Activated CD8-positive, alpha-beta memory T cell treated with anti-CD3 and anti-CD28 coated beads for 36 hours (primary cell): ENCODE results near the gene GMPR2. TPM values are rescaled to one million over a fixed set of nuclear protein-coding genes. Genes with fewer than 3 reads are reported as not detected.

ENCODE experiments used
- CTCF ChIA-PET: fragments of 350-600 bp; sonication (Branson Sonifier 250); formaldehyde crosslinking; loops from one replicate; lab custom pipeline; 2021; ENCODE audit warnings: antibody characterized with exemption; lab: Charles Lee
- POLR2A ChIA-PET: fragments of 350-600 bp; sonication (Branson Sonifier 250); formaldehyde crosslinking; loops from one replicate; lab custom pipeline; 2021; ENCODE audit warnings: antibody characterized with exemption; lab: Charles Lee
- total RNA-seq, 2 experiments: library from RNA; stranded (reverse); gene quantifications; one replicate each; pipeline ENCODE4 v1.2.3, GENCODE V29; 2021

The GMPR2 gene
- total RNA-seq, 2 experiments from 2014 or later = 39.9 to 45.7 TPM

DNA sequence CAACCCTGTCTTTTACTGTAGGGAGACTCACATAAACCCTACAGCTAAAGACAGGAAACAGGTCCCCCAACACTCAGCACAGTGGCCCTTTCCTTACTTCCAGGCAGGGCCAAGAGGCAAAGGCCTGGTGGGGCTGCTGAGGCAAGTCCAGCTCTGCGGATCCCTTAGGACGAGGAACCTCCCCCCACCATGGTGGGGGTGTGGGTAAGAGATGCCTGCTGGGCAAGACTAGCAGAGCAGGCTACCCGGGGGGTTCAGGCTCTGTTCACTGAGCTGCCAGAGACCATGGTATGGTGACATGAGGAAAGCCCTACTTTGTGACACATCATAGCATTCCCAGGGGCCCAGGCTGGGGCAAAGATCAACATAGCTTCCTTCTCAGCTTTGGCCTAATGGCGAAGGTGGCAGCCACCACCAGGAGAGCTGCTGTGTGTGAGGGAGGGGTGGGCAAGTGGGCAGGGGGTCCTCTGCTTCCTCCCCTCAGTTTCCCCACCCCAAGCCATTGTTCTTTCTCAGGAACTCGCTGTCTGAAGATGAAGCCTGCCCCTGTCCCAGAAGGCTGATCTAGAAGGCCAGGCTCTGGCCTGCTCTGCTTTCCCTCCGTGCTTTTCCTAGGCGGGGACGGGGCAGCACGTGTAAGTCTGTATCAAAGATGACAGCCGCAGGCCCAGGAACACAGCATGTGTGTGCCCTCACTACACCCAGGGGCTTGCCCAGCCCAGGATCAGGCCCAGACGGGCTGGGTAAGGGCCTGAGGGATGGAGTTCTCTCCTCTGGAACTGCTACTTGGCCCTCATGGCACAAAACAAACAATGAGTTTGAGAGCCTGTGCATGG lies 19.8 kb downstream of the GMPR2 start:
- ChIA-PET POLR2A (interaction anchor here (1.0 kb wide), 1 partner anchor 13 kb away, joined by 5 read pairs; no protein-coding TSS in a partner anchor), CTCF (interaction anchor here (1.4 to 11.9 kb wide), 3 partner anchors 10 to 55 kb away, joined by 5 to 156 read pairs (median 11); partner anchors contain the start of genes CIDEB, DHRS1, NOP9 and TINF2)

GRCh38 chr14:24253936-24254335 lies 21.2 kb downstream of the GMPR2 start:
- ChIA-PET POLR2A (no interaction called here), CTCF (no interaction called here)

- ChIA-PET CTCF (no interaction called here), POLR2A (no interaction called here)
Observed at GRCh38 chr14:24254630-24255392, 22.1 kb downstream of the GMPR2 start.

- CTCF ChIA-PET = no interaction called here
- POLR2A ChIA-PET = no interaction called here
Observed at GRCh38 chr14:24255438-24255837, 22.7 kb downstream of the GMPR2 start.

DNA sequence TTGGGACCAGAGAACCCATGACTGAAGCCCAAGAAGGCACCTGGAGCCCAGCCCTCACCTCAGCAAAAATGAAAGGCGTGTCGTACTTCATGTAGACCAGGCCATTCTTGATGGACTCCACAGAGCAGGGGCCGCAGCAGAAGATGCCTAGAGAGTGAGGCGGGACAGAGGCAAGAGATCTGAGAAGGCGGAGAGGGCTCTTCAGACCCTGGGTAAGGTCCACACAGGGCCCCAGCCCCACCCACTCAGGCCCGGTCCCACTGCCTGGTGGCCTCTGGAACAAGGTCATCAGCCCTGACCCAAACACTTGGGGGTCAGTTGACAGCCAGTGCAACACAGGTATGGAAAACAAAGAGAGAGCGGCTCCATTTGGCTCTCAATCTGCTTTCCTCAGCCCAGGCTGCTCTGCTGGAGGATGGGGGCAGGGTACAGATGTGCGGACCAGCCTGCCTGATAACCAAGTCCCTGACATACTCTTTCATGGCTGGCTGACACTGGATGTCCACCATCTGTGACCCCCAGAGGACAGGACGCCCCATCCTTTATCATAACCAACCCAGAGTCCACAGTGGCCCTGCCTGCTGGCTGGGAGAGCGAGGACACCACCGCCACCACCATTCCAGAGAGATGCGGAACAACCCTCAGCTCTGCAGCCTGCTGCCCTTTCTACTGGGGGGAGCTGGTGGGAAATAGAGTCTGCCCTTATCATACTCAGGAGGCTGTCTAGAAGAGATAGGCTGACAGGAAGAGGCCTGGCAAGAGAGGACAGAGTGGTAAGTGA lies 23.4 kb downstream of the GMPR2 start:
- POLR2A ChIA-PET = no interaction called here

GRCh38 chr14:24256960-24257359 lies 24.2 kb downstream of the GMPR2 start:
- ChIA-PET POLR2A (no interaction called here), CTCF (interaction anchor here (0.9 to 1.2 kb wide), 2 partner anchors 10 to 14 kb away, joined by 3 read pairs; partner anchors contain the start of gene TINF2)

More for the DNA sequence above, 23.4 kb downstream of the GMPR2 start:
- CTCF ChIA-PET = interaction anchor here (0.9 to 1.2 kb wide), 2 partner anchors 9 to 14 kb away, joined by 3 read pairs; partner anchors contain the start of gene TINF2

DNA sequence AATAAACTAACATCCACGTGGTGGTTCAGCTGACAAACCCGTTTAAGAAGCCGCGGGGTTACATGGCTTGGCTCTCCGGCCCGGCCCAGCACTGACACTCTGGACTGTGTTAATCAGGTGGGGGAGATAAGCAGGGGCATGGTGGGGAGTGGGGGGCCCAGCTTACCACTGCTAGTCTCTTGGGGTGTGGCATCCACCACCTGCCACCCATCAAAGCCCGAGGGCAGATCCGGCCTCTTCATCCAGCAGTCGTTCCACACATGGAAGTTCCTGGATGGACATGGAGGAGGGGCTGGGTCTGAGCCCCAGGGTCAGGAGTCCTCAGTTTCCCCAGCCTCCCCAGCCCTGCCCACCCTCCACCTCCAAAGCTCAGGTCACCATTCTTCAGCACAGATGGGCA lies 25.4 kb downstream of the GMPR2 start:
- ChIA-PET CTCF (interaction anchor here (1.3 kb wide), 1 partner anchor 15 kb away, joined by 8 read pairs; the partner anchor contains the start of gene TINF2), POLR2A (no interaction called here)

- CTCF ChIA-PET = interaction anchor here (0.8 to 1.3 kb wide), 2 partner anchors 16 to 41 kb away, joined by 3 to 8 read pairs; partner anchors contain the start of genes DHRS1, NOP9 and TINF2
- POLR2A ChIA-PET = no interaction called here
Observed at GRCh38 chr14:24258548-24259265, 26.0 kb downstream of the GMPR2 start.

- POLR2A ChIA-PET = interaction anchor here (0.5 kb wide), 1 partner anchor 12 kb away, joined by 4 read pairs; no protein-coding TSS in a partner anchor
- CTCF ChIA-PET = interaction anchor here (0.8 kb wide), 1 partner anchor 40 kb away, joined by 3 read pairs; the partner anchor contains the start of genes DHRS1 and NOP9
Observed at GRCh38 chr14:24259282-24260025, 26.7 kb downstream of the GMPR2 start.

GRCh38 chr14:24260026-24260779 lies 27.5 kb downstream of the GMPR2 start:
- CTCF ChIA-PET = no interaction called here

DNA sequence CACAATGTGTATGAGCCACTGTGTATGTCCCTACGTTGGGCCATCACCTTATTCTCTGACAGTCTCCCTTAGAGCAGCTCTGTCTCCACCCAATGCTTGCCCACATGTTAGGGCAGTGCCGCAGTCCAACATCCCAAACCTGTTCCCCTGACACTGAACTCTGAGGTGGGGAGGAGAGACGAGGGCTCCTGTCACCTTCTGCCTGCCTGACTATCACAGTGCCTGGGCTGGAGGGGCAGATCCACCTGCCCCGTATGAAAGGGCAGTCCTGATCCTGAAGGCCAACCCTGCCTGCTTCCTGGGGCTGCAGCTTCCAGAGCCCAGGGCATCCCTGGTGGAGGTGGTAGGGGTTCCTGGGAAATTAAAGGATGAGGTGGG lies 28.0 kb downstream of the GMPR2 start:
- CTCF ChIA-PET = interaction anchor here (0.6 kb wide), 1 partner anchor 709 kb away, joined by 4 read pairs; no protein-coding TSS in a partner anchor
- POLR2A ChIA-PET = no interaction called here

More at GRCh38 chr14:24260026-24260779, 27.5 kb downstream of the GMPR2 start:
- POLR2A ChIA-PET = no interaction called here

DNA sequence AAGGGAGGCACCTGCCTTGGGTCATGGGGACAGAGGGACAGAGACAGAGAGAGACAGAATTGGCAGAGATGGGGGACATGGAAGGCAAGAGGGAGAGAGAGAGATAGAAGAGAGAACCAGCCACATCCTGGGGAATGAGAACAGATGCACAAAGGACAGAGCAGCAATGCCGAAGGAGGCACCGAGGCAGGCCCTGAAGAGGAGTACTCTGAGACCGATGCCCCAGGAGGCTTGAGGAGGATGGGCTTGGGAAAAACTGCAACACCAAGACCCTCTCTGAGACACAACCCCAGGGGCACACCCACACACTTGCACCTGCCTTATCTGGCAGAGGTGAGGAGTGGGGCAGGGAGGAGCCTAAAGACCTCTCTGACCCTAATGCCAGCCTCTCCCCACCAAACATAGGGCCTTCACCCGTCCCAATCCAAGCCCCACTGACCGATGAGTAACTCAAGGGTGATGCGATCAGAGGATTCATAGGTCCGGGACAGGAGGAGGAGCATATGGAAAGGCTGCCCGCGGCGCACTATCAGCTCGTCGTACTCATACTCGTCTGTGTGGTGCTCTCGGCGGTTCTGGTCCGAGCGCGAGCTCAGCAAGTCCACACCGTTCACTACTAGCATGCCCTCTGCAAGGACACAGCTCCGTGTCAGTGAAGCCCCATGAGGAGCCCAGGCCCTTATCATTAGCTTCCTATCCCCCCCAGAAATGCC lies 28.7 kb downstream of the GMPR2 start:
- ChIA-PET CTCF (interaction anchor here (0.6 kb wide), 1 partner anchor 709 kb away, joined by 4 read pairs; no protein-coding TSS in a partner anchor), POLR2A (no interaction called here)

GRCh38 chr14:24261969-24262327 lies 29.2 kb downstream of the GMPR2 start:
- ChIA-PET CTCF (no interaction called here), POLR2A (no interaction called here)

DNA sequence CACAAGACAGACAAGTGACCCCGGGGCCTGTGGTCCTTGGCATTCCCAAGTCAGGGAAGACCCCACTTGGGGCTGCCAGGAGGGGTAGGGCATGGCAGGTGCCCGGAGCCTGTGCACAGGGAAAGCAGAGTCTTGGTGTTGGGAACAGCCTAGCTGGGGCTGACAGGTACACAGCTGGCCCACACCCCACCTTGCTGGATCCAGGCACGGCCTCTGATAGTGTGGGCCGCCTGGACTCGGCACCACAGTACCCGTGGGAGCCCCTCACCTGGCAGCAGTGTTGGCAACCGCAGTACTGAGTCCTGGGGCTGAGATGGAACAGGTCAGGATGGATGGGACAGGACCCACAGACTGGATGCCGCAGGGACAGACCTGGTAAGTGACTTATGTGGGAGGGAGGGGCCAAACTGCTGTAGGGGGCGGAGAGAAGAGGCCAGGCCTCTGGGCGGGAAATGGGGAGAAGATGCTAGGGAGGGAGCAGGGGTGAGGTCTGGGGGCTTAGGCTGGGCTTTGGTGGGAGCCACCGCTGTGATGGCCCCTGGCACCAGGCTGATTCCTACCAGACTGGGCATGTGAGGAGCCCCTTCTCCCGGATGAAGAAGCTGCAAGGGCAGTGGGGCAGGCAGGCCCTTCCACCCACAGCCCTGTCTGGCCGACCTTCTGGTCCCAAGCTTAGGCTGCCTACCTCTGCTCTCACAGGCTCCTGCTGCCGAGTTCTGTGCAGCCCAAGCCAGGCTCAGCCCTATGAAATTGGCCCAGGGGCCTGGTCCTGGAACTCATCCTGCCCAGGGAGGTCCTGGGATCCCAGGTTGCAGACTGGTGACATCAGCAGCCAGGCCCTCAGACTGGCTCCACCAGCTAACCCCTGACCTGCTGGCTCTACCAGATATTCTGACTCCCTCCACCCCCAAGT lies 30.3 kb downstream of the GMPR2 start, which contains the start of gene TGM1:
Gene TGM1, minus strand, starts transcription at position 357 of the 913 bp plus-strand sequence. CDS start 825 bp downstream, outside the sequence.
- CTCF ChIA-PET = no interaction called here

GRCh38 chr14:24263848-24264247 lies 31.1 kb downstream of the GMPR2 start:
- ChIA-PET CTCF (interaction anchor here (0.5 kb wide), 1 partner anchor 104 kb away, joined by 4 read pairs; no protein-coding TSS in a partner anchor), POLR2A (no interaction called here)

More for the DNA sequence above, 30.3 kb downstream of the GMPR2 start, which contains the start of gene TGM1:
- POLR2A ChIA-PET = no interaction called here
